GM19193 (cell line): ENCODE data around the gene FALEC.

Experiments used
- POLR2A ChIP-seq: IDR thresholded peaks from 4 replicates; pipeline ENCODE4 v1.6.1; 2011; ENCODE audit not compliant: insufficient read depth, insufficient read length; ENCODE audit errors: extremely low read depth

FALEC gene

DNA sequence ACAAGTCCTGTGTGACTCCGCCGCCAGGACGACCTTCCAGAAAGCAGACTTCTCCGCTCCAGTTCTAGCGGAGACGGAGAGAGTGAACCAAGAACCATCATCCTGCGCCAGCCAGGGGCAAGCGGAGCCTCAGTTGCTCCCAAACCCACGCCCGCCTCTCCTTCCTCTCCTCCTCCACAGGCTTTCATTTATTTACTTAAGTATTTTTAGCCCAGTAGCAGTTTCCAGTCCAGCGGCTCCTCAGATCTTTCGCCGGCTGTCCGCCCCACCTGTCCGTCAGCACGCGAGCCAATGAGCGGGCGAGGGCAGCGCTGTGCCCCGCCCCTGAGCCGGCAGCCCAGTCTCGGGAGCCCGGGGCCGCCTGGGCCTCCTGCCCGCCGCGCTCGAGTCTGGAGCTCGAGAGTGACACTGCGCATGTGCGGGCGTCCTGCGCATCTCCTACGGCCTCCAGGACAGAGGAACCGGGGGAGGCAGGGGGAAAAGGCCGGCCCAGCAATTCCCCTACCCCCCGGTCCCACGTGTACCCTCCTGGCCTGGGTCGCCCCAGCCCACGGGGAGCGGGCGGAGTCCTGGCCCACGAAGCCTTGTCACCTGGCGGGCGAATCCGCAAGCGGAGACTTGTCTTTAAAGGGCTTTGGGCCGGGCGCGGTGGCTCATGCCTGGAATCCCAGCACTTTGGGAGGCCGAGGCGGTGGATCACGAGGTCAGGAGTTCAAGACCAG is at the start of gene FALEC:
FALEC (plus strand) TSS at position 425 of the 722 bp plus-strand sequence.
- no peak for TF ChIP-seq POLR2A

DNA sequence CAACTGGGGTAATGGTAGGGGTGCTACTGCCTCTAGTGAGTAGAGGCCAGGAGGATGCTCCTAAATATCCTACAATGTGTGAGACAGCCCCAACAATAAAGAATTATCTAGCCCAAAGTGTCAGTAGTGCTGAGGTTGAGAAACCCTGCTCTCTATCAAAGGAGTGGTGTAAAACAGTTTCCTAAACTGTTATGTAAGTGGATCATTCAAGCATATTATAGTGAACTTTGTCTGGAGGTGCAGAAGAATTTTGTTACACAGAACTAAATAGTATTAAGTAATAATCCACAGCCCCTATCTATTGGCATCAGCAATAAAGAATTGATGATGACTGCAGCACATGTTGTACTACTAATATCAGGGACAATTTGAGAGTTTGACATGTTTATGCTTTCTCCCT is 48.6 kb upstream of the FALEC start:
- no peak for TF ChIP-seq POLR2A

DNA sequence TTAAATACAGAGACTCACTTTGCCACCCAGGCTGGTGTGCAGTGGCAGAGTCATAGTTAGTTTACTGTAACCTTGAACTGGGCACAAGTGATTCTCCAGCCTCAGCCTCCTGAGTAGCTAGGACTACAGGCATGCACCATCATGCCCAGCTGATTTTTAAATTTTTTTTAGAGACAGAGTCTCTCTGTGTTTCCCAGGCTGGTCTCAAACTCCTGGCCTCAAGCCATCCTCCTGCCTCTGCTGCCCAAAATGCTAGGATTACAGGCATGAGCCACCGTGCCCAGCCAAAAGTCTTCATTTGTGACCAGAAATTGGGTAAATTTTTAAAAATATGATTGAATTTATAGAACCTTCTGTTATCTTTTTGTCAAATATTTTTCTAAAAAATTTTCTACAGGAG is 46.3 kb upstream of the FALEC start:
- TF ChIP-seq POLR2A, result no peak

DNA sequence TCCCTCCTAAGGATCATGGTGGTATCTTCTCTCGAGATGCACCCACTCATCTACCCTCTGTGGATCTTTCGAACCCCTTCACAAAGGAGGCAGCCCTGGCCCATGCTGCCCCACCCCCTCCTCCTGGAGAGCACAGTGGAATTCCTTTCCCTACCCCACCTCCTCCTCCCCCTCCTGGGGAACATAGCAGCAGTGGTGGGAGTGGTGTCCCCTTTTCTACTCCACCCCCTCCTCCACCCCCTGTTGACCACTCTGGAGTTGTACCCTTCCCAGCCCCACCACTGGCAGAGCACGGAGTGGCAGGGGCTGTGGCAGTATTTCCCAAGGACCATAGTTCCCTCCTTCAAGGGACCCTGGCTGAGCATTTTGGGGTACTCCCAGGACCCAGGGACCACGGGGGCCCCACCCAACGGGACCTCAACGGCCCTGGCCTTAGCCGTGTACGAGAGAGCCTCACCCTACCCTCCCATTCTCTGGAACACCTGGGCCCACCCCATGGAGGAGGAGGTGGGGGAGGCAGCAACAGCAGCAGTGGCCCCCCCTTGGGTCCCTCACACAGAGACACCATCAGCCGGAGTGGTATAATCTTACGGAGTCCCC is 42.9 kb upstream of the FALEC start:
- no peak for TF ChIP-seq POLR2A

DNA sequence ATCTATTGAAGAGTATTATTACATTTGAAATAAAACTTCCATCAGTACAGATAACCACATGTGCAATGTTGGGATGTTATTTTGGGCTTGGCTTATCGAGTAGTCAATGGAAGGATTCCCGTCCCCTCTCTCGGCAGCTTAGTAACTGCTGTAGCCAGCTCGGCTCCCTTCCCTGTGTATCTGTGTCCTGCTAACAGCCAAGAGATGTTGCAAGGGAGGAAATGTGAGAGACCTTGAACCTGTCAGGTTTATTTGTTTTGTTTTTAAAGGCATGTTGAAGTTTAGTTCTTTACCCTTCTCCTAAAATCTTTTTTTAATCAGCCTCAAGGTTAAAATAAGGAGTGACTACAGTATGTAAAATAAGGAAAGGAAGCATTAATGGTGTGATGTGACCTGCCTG is 41.9 kb upstream of the FALEC start:
- no peak for TF ChIP-seq POLR2A

DNA sequence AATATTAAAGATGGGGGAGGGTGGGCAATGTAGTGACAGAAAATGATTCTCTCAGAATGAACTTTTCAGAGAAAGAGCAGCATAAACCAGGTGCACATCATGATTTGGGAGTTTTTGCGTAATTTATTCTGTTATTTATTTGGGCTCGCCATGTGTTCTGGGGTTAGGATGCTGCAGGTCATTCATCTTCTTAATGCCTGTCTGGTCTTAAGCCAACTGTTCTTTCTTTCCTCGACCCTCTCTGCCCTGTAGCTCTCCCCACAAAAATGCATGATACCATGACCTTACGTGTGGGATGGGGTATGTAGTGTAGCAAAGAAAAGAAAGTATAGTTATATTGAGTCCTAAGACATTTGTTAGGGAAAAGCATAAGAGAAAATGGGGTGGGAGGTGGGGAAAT is 40.7 kb upstream of the FALEC start:
- no peak for TF ChIP-seq POLR2A

DNA sequence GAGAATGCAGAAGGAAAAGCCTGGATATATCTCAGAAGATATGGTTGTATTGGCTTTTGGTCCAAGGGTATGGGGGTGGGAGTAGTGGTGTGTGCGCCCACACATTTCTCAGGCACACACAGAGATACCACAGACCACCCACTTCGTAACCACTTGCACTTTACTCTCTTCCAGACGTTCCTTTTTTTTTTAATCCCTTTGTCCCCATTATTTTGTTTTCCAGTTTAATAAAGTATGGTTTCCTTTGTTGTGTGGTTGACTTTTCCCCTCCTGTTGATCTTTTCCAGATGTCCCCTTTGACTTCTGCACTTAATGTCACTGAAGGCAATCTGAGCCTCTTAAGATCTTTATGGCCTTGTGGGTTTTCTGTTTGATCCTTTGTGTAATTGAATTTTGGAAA is 38.8 kb upstream of the FALEC start:
- no peak for TF ChIP-seq POLR2A

DNA sequence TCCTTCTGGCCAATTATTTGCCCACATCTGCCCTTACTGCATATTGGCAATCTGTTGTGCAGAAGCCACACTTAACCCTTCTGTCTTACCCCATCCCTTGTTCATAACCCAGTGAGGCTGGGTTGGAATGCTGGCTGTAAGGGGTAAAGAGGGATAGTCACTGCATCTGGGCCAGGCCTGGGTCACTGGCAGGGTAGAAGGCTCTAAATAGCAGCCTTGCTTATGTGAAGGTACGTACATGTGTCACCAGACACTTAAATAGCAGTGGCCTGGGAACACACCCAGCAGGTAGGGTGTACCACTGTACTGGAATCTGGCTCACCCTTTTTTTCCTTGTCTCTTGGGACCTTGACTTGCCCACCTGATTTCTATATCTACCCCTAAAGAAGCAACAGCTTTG is 38.2 kb upstream of the FALEC start:
- no peak for TF ChIP-seq POLR2A

DNA sequence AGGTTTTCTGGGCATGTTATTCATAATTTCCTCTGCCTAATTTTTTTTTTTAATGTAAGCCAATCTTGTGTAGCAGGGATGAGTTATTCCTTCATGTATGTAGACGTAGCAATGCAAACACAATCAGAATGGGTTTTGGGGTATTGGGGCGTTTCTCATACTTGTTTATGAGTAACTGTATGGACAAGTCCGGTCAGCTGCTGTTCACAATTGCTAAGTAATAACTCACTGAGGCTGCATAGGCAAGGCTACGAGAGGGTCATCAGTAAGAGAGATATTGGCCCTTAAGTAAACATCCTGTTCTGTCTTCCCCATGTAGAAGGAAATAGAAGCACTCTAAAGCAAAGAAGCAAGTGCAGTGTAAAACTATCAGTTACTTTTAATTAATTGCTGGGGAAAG is 37.8 kb upstream of the FALEC start:
- no peak for TF ChIP-seq POLR2A

DNA sequence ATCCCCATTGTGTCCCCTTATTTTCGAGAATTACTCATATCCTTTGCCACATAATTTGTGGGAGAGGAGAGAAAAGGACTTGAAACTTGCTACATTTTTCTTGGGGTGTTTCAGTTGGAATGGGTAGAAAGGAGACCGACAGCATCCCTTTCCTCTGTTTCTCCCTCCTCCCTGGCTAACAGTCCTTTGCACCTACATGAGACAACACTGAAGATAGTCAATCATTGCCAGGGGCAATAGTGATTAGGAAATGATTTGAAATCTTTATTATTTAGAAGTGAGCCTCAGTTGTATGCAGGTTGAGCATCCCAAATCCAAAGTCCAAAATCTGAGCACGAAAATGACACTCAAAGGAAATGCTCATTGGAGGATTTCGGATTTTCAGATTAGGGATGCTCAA is 36.2 kb upstream of the FALEC start:
- TF ChIP-seq POLR2A, result no peak

DNA sequence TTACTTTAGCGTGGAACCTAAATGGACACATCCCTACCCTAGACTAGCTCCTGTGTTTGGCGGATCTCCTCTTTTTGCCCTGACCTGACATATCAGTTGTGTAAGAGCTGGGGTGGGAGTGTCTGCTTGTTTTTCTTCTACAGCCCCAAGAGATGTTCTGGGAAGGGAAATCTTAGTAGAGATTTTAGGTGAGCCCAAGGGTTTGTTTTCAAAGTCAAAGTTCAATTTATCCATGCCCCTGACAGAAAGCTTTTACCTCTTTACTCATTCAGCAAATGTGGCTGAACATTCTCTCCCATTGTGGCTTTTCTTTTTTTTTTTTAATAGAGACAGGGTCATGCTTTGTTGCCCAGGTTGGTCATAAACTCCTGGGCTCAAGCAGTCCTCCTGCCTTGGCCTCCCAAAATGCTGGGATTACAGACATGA is 35.6 kb upstream of the FALEC start:
- TF ChIP-seq POLR2A, result no peak

DNA sequence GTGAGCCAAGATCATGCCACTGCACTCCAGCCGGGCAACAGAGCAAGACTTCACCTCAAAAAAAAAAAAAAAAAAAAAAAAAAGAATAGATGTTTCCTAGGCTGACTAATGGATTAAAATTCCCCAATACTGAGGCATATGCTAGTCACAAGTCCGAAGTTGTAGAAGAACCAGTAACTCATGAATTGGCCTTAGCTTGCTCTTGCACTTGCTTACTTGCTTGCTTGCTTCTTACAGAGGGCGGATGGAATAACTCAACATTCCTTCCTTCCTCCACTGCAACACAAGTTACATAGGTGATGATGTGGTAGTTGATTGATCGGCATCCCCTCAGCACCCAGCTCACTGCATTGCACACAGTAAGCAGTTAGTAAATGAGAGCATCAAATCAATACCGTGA is 31.1 kb upstream of the FALEC start:
- TF ChIP-seq POLR2A, result no peak

DNA sequence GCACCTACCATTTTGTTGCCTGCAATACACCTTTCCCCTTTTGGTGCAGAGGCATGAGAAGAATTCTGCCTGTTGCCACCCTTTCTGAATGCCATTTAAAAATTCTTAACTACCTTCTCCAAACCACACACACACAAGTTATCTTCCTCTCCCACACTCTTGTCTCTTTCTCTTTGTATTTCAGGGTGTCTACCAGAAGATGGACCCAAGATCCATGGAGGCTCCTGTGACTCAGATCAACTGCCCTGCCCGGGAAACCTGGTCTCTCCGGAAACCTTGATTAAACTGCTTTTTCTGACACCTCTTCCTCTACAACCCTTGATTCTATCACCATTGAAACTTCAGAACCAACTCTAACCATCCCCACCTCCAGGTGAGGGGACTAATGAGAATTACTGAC is 30.7 kb upstream of the FALEC start:
- no peak for TF ChIP-seq POLR2A

DNA sequence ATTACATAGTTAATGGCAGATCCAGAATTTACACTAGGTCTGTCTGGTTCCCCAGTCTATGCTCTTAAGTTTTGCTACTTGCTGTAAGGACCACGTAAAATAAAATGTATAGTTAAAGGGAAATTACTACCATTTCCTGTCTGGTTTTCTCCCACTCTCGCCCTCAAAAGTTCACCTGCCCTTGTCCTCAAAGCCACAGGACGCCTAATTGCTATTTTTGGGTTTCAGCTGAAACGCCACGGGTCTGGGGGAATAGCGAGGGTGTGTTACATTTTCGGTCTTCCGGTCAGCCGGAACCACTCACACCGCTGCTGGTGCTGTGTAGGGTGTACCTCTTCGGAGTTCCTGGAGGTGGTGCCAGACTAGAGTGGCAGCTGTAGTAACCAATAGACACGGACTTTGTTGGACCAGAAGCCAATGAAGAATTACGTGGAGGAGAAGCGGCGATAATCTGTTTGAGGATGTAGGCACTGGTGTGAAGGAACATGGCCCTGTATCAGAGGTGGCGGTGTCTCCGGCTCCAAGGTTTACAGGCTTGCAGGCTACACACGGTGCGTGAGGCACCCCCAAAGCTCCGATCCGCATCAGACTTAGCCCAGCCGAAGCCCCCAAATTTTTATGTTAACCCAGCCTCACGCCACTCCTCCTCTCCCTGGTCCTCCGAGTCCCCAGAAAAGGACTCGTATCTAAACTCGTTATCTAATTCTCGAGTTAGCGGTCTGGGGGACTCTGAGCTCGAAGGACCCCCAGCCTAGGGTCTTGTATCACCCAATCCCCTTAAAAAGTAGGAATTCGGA is 28.4 kb upstream of the FALEC start, which contains the start of gene TARS2:
TARS2 (plus strand) TSS at position 454 of the 797 bp plus-strand sequence; CDS start at position 486, 32 bp downstream.
- peak; percentile 92 for TF ChIP-seq POLR2A

DNA sequence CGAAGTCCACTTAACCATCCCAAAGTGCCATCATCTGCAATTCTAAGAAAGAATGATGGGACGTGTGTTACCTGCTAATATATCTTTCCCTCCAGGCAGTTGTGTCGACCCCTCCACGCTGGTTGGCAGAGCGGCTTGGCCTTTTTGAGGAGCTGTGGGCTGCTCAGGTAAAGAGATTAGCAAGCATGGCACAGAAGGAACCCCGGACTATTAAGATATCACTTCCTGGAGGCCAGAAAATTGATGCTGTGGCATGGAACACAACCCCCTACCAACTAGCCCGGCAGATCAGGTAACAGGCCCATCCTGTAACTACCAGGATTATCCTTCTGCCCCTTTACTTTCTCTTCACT is 27.8 kb upstream of the FALEC start:
- TF ChIP-seq POLR2A, result no peak

DNA sequence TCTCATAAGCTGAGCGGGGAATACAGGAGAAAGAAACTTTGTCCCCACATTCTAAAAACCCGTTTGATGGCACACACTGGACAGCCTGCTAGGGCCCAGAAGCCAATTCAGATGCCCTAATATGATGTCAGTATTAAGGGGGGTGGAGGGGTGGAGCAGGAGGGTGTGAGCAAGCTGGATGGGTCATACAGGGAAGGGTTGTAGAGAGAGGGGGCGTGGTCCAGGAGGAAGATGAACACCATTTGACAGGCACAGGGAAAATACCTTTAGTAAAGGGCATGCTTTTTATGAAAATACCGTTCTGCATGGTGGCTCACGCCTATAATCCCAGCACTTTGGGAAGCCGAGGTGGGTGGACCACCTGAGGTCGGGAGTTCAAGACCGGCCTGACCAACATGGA is 22.4 kb upstream of the FALEC start:
- no peak for TF ChIP-seq POLR2A
